Loucy (cell line): ENCODE results near the gene MX2.

Experiments used
- EZH2phosphoT487 ChIP-seq: fragments of 200-600 bp; IDR thresholded peaks from 2 replicates; pipeline ENCODE4 v1.6.1; 2018; ENCODE audit warnings: antibody characterized with exemption, mild to moderate bottlenecking, moderate library complexity, borderline replicate concordance
- TF ChIP-seq, protein P1 (sequence below): fragments of 200-600 bp; sonication (generic); conservative IDR thresholded peaks from 2 replicates; pipeline ENCODE4 v1.5.1; 2014; ENCODE audit warnings: mild to moderate bottlenecking, antibody characterized with exemption, low read length

DNA sequence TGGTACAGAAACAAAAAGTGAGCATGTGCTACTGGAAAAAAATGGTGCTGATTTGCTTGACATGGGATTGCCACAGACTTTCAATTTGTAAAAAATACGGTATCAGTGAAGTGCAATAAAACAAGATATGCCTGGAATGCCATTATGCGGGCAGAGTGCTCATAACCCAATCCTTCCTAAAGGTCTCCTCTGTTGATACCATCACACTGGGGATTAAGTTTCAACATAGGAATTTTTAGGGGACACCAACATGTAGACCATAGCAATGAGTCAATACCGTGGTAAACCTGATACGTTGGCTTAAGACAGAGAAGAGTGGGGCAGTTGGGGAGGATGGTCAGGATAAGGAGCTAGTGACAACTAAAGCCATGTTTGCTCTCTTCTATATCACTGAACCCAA, 84.8 kb downstream of the MX2 start:
- TF ChIP-seq, protein P1, sequence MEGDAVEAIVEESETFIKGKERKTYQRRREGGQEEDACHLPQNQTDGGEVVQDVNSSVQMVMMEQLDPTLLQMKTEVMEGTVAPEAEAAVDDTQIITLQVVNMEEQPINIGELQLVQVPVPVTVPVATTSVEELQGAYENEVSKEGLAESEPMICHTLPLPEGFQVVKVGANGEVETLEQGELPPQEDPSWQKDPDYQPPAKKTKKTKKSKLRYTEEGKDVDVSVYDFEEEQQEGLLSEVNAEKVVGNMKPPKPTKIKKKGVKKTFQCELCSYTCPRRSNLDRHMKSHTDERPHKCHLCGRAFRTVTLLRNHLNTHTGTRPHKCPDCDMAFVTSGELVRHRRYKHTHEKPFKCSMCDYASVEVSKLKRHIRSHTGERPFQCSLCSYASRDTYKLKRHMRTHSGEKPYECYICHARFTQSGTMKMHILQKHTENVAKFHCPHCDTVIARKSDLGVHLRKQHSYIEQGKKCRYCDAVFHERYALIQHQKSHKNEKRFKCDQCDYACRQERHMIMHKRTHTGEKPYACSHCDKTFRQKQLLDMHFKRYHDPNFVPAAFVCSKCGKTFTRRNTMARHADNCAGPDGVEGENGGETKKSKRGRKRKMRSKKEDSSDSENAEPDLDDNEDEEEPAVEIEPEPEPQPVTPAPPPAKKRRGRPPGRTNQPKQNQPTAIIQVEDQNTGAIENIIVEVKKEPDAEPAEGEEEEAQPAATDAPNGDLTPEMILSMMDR = no peak
- TF ChIP-seq EZH2phosphoT487 = no peak
